Peyer's patch (tissue), 4 donors: Measurements from ENCODE around the gene C1orf122.

Source experiments
- CTCF ChIP-seq, 6 experiments: fragments of 450-650 bp in 4 of 6; fragments of 200-600 bp in 2 of 6; sonication (generic) in 1 of 6; IDR thresholded peaks; one replicate each; pipeline ENCODE4 v1.5.1; 2017 to 2019; ENCODE audit warnings: antibody characterized with exemption in 6 of 6, mild to moderate bottlenecking in 3 of 6, moderate library complexity in 1 of 6
- POLR2A ChIP-seq, 2 donors: fragments of 450-650 bp; IDR thresholded peaks; one replicate each; pipeline ENCODE4 v1.5.1; 2017; ENCODE audit warnings: antibody characterized with exemption in 2 of 2, mild to moderate bottlenecking in 2 of 2, moderate library complexity in 2 of 2

- TF ChIP-seq CTCF (IDR thresholded peaks at IDR 0.05): no peak
- TF ChIP-seq POLR2A (IDR thresholded peaks at IDR 0.05): no peak
Measured at GRCh38 chr1:37807220-37807554, 403 bp upstream of the C1orf122 start.
